Immature natural killer cell (primary cell): ENCODE results near the gene COMMD7. TPM values are rescaled to one million over a fixed set of nuclear protein-coding genes. Genes with fewer than 3 reads are reported as not detected.

Experiments used
- polyA plus RNA-seq, 3 donors: library from polyadenylated mRNA; unstranded; fragments of 300-500 nt; fragmentation: Illumina TruSeq; gene quantifications; one replicate each; pipeline ENCODE4 v1.2.3, GENCODE V29; 2021

The COMMD7 gene
- polyA plus RNA-seq, 3 donors from 2014 or later = 166 to 265 (median 208) TPM

Other genes with a start within 250 kb of the COMMD7 start
- 10 to 100 TPM in 1 of 3 donors, 1 to 10 TPM in 2; 4.1 to 17.2 (median 9.6) TPM for gene NOL4L, start 158.1 kb downstream of the COMMD7 start, polyA plus RNA-seq
- gene C20orf203, start 69.5 kb downstream of the COMMD7 start, polyA plus RNA-seq = under 1 TPM in 2 of 3 donors, not detected in 1; 0.11 to 0.29 TPM
- gene DNMT3B, start 18.9 kb upstream of the COMMD7 start, polyA plus RNA-seq = under 1 TPM; 0.16 to 0.85 (median 0.32) TPM
- 100 to 1,000 TPM; 137 to 218 (median 150) TPM for gene MAPRE1, start 76.5 kb upstream of the COMMD7 start, polyA plus RNA-seq
- gene EFCAB8, start 115.5 kb upstream of the COMMD7 start, polyA plus RNA-seq = under 1 TPM in 1 of 3 donors, not detected in 2; 0.20 TPM